Pons (tissue), 1 donor: ENCODE data around the gene POLR2C.
"Not testable (repeated sequence)": the region's sequence is repeated elsewhere in the genome, so short reads cannot be mapped to it uniquely, and the experiment has no call there.

Experiments
- DNase-seq: peaks from one replicate; pipeline ENCODE4 v3.0.0-alpha.2; 2016; ENCODE audit warnings: low spot score

The POLR2C gene

GRCh38 chr16:57479976-57480753, 17.7 kb downstream of the POLR2C start:
- no peak for DNase-seq

GRCh38 chr16:57480754-57481230, 18.3 kb downstream of the POLR2C start:
- no peak for DNase-seq

DNA sequence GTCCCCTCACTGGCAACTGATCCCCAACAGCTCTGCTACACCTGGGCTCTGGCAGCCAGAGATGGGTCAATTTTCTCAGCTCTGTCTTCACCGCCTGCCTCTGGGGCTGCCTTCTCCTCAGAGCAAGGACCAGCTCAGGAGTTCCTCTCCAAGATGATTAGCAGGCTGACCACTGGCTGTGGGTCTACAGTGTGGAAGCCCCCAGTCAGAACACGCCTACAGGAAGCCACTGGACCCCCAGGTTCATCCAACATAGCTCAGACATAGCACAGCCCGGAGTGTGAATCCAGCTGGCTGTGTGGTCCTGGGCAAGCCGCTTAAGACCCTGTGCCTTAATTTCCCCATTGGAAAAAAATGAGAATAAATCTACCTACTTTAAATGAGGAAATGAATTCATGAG, 18.9 kb downstream of the POLR2C start:
- DNase-seq = no peak

DNA sequence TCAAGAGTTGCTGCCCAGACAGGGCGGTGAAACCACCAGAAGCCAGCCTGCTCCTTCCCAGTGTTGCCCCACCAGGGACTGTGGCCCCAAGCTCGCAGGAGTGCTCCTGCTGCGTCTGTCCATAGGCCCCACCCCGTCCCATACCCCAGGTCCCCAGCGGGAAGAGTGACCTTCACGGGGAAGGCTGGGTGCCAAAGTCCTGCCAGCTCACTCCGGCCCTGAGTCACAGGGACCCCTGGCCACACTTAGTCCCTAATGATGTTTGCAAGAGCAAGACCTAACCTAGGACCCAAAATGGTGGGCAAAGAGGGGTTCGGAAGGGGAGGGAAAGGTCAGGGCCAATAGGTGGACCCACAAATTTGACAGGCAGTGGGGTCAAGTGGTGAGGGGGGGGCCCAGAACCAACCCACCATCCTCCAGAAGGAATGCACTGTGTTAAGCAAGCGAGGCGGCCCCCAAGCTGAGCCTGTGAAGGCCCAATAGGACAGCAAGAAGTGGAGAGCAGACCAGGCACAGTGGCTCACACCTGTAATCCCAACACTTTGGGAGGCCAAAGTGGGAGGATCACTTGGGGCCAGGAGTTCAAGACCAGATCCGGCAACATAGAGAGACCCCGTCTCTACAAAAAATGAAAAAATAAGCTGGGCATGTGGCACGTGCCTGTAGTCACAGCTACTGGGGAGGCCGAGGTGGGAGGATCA, 20.5 kb downstream of the POLR2C start:
- DNase-seq = no peak

DNA sequence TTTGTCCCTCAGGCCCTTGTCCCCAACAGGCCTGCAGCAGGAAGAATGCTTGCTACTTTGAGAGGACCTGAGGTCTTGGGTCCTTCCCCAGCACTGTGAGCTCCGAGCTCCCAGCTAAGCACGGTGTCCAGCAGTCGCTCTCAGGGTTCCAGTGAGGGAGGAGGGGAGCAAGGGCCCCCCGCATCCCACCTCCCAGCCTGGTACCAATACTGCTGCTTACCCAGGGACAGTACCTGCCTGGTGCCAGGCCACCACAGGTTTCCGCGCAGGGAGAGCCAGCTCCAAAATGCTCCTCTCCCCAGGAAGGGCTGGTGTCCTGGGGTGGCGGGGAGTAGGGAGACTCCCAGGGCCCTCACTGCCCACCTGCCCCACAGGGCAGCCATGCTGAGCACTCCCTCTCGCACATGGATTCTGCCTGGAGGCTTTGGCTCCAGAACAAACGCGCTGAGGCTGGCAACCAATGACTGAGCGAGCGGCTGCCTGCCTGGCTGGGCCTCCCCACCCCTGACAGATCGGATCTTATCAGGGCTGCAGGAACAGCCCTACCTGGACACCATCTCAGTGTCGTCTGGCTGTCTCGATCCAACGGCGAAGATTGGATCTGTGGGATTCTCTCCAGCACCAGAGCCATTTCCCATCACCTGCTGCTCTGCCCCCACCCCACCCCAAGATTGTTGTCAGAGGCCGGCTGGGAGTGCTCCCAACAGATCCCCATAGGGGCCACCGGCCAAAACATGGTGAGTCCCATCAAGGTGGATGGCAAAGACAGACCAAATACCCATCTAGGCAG, 21.4 kb downstream of the POLR2C start:
- no peak for DNase-seq

- no peak for DNase-seq
These were observed 22.1 kb downstream of the POLR2C start for GRCh38 chr16:57484515-57485005.

- DNase-seq = no peak
These were observed 22.8 kb downstream of the POLR2C start for GRCh38 chr16:57485091-57485915.

GRCh38 chr16:57485916-57486857, 23.7 kb downstream of the POLR2C start, which contains the start of gene DOK4:
Gene DOK4, minus strand, starts transcription at chr16:57486493. Its CDS starts 6,986 bp downstream, at chr16:57479507.
- no peak for DNase-seq

GRCh38 chr16:57486858-57487834, 24.7 kb downstream of the POLR2C start:
- no peak for DNase-seq

- DNase-seq = no peak
These were observed 26.8 kb downstream of the POLR2C start for GRCh38 chr16:57489229-57489628.

DNA sequence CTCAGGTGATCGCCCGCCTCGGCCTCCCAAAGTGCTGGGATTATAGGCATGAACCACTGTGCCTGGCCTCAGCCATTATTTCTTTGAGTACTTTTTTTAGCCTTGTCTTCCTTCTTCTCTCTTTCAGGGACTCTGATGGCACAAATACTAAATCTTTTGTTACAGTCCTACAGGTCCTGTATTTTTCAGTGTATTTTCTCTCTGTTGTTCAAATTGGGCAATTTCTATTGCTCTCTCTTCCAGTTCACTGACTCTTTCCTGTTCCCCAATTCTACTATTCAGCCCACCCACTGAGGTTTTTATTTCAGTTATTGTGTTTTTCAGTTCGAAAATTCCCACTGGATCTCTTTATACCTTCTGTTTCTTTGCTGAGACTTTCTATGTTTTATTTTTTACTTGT, 31.3 kb downstream of the POLR2C start:
- no peak for DNase-seq

DNA sequence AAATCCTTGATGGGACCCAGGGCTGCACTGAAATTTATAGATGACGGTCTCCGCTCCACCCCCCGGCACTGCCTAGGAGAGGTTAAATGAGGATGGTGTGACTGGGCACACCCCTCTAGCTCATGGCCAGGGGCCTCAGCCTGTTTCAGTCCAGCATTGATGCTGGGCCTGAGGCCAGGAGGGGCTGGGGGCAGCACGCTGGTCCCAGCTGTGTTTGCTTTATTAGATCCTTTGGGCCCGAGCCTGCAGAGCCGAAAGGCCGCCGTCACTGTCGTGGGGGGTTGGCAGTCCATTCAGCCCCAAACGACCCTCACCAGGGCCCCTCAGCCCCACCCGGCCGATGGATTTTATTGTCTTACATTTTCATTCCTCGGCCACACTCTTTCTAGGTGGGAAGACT, 34.6 kb downstream of the POLR2C start:
- DNase-seq = no peak

DNA sequence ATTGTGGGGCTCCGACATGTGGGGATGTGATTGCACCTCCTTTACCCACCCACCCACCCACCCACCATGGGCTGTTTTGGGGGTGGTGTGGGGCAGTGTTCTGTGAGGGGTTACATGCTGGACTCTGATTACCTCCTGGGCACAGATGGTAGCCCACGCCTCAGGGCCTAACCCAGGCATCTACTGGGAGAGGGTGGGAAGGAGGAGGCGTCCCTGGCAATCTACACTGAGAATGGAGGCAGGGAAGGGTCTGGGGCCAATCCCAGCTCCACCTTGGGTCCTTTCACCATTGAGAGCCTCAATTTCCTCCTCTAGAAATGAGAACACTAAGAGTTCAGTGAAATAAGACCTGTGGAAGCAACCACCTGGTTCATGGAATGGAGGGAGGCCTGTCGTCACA, 35.6 kb downstream of the POLR2C start:
- no peak for DNase-seq

GRCh38 chr16:57499941-57500340, 37.5 kb downstream of the POLR2C start:
- DNase-seq = not testable (repeated sequence)

GRCh38 chr16:57500578-57501111, 38.2 kb downstream of the POLR2C start:
- no peak for DNase-seq

- DNase-seq = no peak
These were observed 39.0 kb downstream of the POLR2C start for GRCh38 chr16:57501492-57501891.

- no peak for DNase-seq
These were observed 39.7 kb downstream of the POLR2C start for GRCh38 chr16:57502048-57502775.

DNA sequence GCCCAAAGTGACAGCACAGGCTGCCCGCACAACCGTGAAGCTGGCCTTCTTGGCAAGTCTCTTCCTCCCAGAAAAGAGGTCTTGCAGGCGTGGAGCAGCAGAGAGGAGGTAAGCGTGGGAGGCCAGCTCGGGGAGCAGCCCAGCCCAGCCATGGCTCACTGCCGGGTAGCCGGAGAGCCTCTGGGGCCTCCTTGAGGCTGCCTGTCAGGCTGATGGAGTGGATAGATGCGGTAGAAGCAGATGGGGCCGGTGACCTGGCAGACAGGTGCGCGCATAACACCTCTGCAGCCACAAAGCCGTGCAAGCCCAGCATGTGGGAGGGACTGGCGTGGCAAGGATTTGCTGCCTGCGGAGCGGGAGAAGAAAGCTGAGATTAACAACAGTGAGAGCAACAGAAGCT, 40.9 kb downstream of the POLR2C start:
- no peak for DNase-seq
